RWPE1 (cell line): Measurements from ENCODE around the gene RALY.

ENCODE experiments used
- CTCF ChIA-PET: fragments of 350-600 bp; sonication (Branson Sonifier 250); formaldehyde crosslinking; extraction: SDS; loops from one replicate; lab custom pipeline; 2021; lab: Yijun Ruan, JAX
- POLR2A ChIA-PET: fragments of 400-600 bp; formaldehyde crosslinking; extraction: SDS; loops from one replicate; lab custom pipeline; 2020; ENCODE audit warnings: antibody characterized with exemption; ENCODE audit not compliant: low non-redundant PET; lab: Yijun Ruan, JAX
- DNase-seq: peaks from one replicate; pipeline ENCODE4 v3.0.0; 2012; ENCODE audit warnings: low spot score
- H3K27ac ChIP-seq: fragments of 450-650 bp; 2 replicates; pipeline ENCODE4 v1.5.1; 2017
- TF ChIP-seq, protein P1 (sequence below): fragments of 450-650 bp; conservative IDR thresholded peaks from 2 replicates; pipeline ENCODE4 v1.5.1; 2017; ENCODE audit warnings: low read depth, mild to moderate bottlenecking

Gene RALY

DNA sequence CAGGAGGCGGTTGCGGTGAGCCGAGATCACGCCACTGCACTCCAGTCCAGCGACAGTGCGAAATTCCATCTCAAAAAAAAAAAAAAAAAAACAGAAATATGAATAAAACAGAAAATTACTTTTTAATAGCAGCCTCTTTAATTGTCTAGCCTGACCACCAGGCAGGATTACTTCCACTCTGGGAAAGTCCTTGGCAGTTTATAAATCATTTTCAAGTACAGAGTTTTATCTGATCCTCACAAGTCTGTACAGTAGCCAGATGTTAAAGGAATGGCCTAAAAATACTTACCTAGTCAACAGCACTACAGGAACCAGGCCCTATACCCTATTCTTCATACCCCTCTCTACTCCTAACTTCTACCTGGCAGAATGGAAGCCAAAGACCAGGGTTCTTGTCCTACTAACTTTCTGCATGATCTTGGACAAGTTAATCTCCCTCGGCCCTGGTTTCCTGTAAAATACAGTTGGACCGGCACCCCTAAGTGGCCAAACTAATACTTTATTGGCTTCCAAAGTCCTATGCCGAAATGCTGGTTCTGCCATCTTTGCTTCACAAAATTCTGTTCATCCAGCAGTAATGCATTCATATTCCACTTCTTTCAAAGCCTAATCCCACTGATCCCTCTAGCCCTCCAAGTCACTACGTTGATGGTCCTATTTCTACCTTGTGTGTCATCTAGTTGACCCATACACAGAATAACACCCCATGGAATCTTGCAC, 116.5 kb downstream of the RALY start:
- POLR2A ChIA-PET: no interaction called here
- TF ChIP-seq, protein P1, sequence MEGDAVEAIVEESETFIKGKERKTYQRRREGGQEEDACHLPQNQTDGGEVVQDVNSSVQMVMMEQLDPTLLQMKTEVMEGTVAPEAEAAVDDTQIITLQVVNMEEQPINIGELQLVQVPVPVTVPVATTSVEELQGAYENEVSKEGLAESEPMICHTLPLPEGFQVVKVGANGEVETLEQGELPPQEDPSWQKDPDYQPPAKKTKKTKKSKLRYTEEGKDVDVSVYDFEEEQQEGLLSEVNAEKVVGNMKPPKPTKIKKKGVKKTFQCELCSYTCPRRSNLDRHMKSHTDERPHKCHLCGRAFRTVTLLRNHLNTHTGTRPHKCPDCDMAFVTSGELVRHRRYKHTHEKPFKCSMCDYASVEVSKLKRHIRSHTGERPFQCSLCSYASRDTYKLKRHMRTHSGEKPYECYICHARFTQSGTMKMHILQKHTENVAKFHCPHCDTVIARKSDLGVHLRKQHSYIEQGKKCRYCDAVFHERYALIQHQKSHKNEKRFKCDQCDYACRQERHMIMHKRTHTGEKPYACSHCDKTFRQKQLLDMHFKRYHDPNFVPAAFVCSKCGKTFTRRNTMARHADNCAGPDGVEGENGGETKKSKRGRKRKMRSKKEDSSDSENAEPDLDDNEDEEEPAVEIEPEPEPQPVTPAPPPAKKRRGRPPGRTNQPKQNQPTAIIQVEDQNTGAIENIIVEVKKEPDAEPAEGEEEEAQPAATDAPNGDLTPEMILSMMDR: no peak
- CTCF ChIA-PET: no interaction called here
- DNase-seq: no peak
- H3K27ac ChIP-seq: no peak overlapping the region

DNA sequence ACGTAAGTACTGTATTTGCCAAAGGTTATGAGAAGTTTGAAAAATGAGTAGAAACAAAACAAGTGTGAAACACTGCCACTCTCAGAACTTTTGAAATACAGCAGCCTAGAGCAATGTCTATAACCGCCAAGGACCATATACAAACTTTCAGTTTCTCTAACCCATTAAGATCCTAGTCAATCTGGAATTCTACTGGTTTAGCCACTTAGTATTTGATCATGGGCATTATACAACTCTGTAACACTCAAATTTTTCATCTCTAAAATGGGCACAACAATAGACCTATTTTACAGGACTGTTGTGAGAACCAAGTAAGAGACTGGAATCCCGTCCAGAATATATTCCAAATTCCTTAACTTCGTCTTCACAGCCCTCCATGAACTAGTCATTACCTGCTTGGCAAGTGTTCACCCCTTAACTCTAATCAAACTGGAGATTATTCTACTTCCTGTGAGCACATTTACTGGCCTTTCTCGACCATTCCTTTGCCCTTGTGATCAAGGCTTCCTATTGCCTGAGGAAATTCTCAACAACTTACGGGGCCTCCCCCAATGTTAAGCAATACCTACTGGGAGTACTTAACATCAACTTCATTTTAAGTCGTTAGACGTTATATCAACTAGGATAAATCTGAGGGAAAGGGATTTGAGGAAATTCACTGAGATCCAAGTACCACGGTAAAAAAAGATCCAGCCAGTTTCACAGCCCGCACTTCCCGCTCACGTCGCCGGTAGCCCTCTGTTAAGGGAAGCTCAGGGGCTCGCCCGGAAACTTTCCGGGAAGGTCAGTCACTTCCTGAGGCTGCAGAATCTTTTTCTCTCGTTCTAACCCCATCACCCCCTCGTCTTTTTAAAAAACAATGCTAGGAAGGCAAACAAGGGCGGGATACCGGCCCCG, 117.3 kb downstream of the RALY start:
- ChIA-PET POLR2A (no interaction called here), CTCF (no interaction called here)
- peak overlapping the region; percentile 93 for H3K27ac ChIP-seq
- DNase-seq: peak; percentile 52
- TF ChIP-seq, protein P1: no peak

DNA sequence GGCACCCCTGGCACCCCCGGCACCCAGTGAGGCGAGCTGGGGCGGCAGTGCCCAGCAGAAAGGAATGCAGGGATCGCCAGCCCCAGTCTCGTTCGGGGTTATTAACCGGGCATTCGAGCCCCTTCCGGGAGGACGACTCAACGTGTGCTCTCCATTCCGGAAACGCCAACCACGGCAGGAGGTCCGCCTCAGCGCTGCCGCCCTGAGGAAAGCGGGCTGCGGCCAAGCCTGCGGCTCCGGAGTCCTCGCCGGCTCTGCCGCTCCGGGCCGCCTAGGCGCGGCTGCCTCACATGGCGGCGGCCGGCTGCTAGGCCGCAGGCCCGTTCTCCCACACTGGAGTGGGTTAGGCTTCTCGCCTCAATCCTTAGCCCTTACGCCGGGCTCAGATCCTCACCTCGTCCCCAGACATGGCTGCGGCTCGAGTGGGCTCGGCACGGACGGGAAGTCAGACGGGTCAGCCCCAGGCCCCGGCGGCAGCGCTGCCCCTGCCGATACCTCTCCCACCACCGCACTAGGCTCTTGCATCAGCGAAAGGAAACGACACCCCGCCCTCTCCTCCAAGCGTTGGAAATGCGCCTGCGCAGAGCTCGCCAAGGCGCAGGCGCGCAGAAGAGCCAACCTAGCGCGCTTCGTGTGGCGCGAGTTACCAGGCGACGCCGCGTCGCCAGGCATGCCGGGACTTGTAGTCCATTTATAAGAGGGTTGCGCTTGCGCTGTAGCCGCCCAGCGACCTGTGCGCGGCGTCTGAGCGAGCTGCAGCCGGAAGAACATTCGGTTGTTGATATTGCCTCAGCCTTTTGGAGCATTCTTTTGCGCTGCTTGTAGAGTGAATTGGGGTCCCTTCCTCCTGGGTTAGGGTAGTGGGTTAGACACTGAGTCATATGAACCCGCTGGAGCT, 118.2 kb downstream of the RALY start, which contains the start of gene EIF2S2:
TSS of gene EIF2S2 (minus strand) at position 542 of the 898 bp plus-strand sequence. CDS start at position 409, 133 bp downstream.
- CTCF ChIA-PET: interaction anchor here (0.5 to 1.8 kb wide), 11 partner anchors 9 to 1105 kb away, joined by 3 to 10 read pairs (median 4); partner anchors contain the start of gene BPIFB2
- peak within 1 kb of the TSS; percentile 93 for H3K27ac ChIP-seq
- peak; percentile 99 for DNase-seq
- POLR2A ChIA-PET: interaction anchor here (0.6 to 1.1 kb wide), 5 partner anchors 15 to 473 kb away, joined by 4 to 9 read pairs (median 5); no protein-coding TSS in a partner anchor
- TF ChIP-seq, protein P1: no peak

DNA sequence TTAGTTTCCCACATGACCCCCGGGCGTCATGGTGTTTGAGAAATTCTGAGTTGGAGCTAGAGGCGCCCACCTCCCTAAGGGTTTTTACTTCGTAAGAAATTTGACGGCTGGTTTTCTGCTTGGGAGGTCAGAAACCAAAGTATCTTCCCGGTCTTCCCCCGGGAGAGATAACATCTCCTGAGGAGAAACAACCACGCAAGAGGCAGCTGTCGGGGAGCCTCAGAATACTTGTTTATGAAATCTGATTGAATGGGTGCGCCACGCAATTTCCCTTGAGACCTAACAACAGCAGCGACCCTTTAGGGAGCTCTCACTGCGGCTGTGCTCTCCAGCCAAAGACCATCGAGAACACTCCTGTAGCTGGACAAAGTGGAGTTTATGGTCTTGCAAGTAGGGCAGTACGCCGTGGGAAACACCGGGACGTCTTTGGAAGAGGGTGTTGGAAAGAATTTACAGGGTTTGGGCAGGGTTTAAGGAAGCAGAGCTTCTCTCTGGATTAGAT, 118.9 kb downstream of the RALY start:
- TF ChIP-seq, protein P1: no peak
- ChIA-PET CTCF (interaction anchor here (0.5 to 1.8 kb wide), 10 partner anchors 11 to 1105 kb away, joined by 3 to 10 read pairs (median 4); partner anchors contain the start of gene BPIFB2), POLR2A (interaction anchor here (0.5 to 1.1 kb wide), 6 partner anchors 11 to 472 kb away, joined by 4 to 9 read pairs (median 4); no protein-coding TSS in a partner anchor)
- DNase-seq: peak; percentile 41
- H3K27ac ChIP-seq: peak overlapping the region; percentile 93

DNA sequence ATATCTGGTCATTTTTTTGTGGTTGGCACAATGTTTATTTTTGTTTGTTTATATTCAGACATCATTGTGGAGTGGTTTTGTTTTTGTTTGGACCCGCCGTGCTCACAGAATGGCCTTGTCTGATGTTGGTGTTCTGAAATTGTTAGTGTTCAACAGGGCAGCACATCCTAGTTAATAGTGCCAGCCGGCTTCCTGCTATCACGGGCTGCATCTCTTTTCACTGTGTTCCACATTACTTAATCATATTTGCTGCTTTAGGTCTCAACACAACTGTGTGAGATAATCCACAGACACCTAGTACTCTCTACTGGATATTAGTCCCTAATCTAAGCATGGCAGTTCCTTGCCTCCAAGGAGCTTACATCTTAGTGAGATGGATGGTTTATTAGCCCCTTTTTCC, 121.1 kb downstream of the RALY start:
- CTCF ChIA-PET: interaction anchor here (0.6 to 1.3 kb wide), 3 partner anchors 16 to 914 kb away, joined by 3 to 6 read pairs (median 3); no protein-coding TSS in a partner anchor
- POLR2A ChIA-PET: no interaction called here
- no peak overlapping the region for H3K27ac ChIP-seq
- TF ChIP-seq, protein P1: no peak
- no peak for DNase-seq
